HG02943 (cell line): ENCODE results near the gene OPN1MW3.
"Not testable (repeated sequence)": the region's sequence is repeated elsewhere in the genome, so short reads cannot be mapped to it uniquely, and the experiment has no call there.

ENCODE experiments used
- ATAC-seq: cut with Tn5 transposase; IDR thresholded peaks from one replicate; pipeline ENCODE4 v1.9.1; 2021; ENCODE audit warnings: mild to moderate bottlenecking, low read depth, moderate library complexity; ENCODE audit not compliant: unreplicated experiment

The OPN1MW3 gene

DNA sequence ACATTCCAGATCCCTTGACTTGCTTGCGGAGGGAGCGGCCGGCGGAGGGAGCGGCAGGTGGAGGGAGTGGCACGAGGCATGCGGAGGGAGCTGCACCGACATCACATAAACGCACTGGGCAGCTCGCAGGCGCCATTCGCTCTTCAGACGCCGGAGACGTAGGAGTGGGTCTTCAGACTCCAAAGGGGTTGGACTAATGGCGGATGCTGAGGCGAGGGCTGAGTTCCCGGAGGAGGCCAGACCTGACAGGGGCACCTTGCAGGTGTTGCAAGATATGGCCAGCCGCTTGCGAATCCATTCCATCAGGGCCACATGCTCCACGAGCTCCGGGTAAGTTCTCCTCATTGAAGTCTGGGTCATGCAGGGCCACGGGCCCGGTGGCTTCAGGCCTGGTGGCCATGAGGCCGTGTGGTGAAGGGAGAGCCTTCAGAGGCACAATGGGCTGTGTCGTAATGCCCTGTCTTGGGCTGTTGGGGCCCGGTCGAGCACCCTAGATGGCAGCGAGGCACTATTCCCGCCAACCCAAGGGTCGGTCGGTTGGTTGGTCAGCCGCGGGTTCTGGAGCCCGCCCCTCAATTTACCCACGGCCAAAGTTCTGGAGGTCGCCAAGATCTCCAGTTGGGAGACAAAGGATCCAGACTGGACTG lies 38.4 kb downstream of the OPN1MW3 start, which contains the start of gene TKTL1:
TKTL1 (plus strand) TSS at position 132 of the 647 bp plus-strand sequence; CDS start at position 197, 65 bp downstream.
- no peak for ATAC-seq

DNA sequence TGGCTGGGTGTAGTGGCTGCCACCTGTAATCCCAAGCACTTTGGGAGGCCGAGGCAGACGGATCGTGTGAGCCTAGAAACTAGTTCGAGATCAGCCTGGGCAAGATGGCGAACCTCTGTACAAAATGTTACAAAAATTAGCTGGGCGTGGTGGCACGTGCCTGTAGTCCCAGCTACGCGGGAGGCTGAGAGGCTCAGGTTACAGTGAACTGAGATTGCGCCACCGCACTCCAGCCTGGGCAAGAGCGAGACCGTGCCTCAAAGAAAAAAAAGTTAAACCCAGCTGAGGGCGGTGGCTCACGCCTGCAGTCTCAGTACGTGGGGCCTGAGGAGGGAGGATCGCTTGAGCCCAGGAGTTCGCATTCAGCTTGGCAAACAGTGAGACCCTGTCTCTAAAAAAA lies 39.3 kb downstream of the OPN1MW3 start:
- no peak for ATAC-seq

DNA sequence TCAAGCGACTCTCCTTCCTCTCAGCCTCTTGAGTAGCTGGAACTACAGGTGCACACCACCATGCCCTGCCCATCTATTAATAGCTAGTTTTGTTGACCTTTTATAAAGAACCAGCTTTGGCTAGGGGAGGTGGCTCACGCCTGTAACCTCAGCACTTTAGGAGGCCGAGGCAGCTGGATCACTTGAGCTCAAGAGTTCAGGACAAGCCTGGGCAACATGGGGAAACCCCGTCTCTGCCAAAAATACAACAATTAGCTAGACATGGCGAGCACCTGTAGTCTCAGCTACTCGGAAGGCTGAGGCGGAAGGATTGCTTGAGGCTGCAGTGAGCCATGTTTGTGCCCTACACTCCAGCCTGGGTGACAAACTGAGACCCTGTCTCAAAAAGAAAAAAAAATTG lies 40.9 kb downstream of the OPN1MW3 start:
- no peak for ATAC-seq

DNA sequence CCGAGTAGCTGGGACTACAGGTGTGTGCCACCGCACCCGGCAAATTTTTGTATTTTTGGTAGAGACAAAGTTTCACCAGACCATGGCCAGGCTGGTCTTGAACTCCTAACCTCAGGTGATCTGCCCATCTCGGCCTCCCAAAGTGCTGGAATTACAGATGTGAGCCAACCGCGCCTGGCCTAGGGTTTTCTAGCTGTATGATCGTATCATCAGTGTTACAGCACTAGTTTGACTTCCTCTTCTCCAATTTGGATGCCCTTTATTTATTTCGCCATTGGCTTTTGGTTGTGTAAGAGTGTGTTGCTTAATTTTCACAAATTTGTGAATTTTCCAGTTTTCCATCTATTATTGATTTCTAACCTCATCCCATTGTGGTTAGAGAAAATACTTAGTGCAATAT lies 43.4 kb downstream of the OPN1MW3 start:
- ATAC-seq, result no peak

DNA sequence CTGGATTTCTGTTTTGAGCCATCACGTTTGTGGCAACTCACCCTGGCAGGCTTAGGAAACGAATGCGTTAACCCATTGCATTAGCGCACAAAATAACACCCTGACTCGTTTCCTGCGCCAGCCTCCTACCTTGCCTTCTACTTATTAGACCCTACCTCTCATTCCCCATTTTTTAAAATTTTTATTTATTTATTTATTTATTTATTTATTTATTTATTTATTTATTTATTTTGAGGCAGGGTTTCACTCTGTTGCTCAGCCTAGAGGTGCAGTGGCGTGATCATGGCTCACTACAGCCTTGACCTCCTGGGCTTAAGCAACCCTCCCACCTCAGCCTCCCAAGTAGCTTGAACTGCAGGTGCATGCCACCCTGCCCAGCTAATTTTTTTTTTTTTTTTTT lies 45.6 kb downstream of the OPN1MW3 start:
- ATAC-seq, result not testable (repeated sequence)

DNA sequence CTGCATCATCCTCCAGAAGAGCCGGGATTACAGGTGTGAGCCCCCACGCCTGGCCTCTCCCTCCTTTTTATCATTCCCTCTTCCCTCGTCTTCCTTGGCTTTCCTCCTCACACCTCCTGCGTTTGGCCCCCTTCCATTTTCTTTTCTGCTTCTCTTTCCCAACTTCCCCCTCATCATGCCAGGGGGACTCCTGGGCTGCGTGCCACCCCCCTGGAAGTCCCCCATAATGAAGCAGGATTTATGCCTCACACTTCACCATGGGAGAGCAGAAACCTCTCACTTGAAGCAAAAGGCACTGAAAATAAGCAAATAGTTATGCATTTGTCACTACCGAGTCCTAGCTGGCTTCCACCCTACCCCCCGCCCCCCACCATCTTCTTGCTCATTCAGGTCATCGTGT lies 46.1 kb downstream of the OPN1MW3 start:
- ATAC-seq, result no peak

DNA sequence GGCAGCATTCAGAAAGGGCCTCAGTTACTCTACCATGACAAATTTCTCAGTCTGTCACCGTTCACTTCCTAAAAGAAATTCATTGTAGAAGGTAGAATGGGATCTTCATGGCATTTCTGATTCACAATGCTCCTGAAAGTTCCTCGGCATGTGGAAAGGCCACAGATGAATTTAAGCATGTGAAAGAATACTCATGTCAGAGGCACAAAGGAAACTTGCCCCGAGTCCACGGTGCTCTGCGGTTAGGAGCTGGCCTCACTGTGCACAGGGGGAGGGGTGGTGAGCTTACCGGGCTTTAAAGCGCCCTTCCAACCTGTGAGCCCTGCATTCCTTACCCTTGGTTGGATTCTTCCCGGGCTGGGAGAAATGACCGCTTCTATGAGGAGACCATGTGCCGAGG lies 47.5 kb downstream of the OPN1MW3 start:
- ATAC-seq, result no peak

DNA sequence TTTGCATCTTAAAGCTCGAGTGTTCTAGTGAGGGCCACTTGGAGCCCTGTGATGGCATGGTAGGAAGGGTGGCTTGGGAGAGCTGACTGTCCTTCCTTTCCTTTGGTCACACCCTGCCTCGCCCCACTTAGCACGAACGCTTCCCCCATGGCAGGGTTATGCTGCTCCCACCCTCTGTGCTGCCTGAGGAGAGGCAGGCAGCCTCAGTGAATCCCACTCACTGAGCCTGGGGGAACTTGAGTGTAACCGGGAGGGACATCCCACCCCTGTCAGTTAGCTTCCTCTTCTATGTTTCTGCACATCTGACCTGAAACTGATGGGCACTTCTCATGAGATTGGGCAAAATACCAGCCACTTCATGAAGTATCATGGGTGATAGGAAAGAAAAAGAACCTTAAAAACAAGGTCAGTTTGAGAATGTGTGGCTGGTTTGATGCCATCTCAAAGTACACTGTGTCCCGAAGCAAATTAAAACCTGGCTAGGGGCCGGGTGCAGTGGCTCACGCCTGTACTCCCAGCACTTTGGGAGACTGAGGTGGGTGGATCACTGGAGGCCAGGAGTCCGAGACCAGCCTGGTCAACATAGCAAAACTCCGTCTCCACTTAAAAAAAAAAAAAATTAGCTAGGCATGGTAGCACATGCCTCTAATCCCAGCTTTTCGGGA lies 48.3 kb downstream of the OPN1MW3 start:
- ATAC-seq, result no peak

DNA sequence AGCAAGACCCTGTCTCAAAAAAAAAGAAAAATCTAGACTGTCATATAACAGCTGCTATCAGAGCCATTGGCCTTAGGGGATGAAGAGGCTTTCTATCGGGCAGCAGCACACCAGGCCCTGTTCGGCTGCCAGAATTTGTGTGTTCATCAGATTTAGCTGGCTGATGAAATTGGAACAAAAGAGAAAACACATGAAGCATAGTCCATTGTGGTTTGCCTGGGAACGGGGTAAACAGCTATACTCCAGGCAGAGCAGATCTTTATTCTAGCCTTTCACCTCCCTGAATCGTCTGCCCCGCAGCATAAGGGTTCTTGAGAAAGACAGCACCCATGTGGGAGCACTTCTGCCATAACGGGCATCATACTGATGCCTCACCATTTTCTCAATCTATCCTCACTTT lies 49.8 kb downstream of the OPN1MW3 start:
- no peak for ATAC-seq

DNA sequence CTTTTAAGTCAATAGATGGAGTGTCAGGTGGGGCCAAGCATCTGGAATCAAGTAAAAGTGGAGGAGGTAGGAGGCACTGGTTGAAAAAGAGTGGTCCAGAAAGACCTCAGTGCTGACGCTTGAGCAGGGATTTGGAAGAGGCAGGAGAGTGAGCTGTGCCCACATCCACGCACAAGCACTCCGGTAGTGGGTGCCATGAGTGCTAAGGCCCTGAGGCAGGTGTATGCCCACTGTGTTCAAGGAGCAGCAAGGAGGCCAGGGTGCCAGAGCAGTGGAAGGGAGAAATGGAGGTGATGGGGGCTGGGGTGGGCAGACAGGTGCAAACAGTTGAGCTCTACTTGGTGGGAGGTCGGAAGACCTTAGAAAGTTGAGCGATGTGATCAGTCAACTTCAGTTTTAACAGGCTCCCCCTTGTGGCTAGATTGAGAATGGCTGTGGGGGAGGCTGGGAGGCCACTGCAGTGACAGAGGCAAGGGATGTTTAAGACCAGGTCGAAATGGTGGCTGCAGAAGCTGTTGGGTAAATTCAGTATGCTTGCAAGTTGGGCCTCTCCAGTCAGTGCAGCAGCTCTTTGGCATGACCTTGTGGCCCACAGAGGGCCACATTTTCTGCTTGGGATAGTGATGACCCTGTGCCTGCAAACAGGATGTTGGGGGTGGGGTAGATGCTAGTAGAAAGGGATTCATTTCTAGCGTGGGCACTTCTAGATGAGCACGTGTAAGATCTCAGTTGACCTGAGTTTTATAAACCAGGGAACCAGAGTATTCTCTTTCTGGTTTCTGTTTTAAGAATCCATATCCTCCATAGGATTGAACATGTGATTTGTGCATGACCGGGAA lies 50.9 kb downstream of the OPN1MW3 start:
- no peak for ATAC-seq

DNA sequence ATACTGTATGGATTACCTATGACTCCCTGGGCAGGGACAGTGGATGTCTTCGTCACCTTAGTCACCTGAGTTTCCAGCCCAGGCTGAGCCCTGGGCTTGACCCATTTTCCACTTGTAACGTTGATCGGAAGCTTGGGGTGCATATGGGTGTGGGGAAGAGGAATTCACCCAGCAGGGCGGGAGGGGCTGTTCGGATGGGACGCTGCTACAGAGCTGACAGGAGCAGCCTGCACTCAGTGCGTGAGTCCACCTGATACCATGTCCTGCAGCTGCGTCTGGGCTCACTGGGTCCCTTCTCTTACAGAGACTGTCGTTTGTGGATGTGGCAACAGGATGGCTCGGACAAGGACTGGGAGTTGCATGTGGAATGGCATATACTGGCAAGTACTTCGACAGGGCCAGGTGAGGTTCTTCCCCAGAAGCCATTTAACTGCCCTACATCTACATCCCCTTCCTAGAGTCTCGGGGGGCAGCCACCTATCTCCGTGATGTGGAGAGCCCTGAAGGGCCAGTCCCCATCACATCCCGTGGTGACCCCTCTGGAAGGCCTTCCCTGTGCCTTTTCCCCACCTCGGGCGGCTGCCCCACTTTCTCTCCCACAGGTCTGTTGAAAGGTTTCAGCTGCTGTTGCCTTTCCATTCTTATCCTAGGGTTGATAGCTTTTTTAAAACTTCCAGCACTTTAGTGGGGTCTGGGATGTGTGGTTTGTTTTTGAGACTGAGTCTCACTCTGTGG lies 51.8 kb downstream of the OPN1MW3 start:
- ATAC-seq, result no peak

DNA sequence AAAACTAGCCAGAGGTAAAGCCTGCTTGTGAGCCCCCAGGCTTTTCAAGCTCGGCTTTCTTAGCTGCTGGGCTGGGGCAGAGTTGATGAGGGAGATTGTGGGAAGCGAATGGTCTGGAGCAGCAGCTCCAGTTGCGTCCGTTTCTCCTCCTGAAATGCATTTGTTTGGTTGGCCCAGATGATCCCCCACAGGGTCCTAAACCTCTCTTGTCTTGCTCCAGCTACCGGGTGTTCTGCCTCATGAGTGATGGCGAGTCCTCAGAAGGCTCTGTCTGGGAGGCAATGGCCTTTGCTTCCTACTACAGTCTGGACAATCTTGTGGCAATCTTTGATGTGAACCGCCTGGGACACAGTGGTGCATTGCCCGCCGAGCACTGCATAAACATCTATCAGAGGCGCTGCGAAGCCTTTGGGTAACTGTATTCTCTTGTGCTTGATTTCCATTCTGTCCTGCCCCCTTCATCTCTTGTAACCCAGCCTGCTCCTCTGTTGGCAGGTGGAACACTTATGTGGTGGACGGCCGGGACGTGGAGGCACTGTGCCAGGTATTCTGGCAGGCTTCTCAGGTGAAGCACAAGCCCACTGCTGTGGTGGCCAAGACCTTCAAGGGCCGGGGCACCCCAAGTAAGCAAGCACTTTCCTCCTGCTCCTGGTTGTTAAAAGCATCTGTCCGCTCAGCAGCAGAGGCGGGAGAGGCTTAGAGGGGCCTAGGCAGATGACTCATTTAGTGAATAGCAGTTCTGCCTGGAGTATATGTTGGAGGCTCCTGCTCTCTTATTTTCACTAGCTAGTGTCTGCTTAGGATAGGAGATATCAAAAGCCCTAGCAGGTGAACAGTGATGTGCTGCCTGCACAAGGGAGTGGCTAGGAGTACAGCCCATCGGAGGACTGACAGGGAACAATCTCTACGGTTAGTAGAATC lies 53.5 kb downstream of the OPN1MW3 start:
- no peak for ATAC-seq

DNA sequence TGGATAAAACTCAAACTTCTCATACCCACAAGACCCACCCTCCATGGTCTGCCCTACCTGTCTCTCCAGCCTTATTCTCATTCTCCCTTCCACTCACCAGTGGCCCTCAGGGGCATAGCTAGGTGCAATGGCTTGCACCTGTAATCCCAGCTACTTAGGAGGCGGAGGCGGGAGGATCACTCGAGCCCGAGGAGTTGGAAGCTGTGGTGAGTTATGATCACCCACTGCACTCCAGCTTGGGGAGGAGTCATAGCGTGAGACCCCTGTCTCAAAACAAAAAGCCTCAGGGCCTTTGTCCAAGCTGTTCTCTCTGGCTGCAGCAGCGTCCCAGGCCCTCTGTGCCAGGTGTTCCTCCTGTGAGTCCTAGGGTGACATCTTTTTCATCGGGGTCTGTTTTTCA lies 54.7 kb downstream of the OPN1MW3 start:
- no peak for ATAC-seq

DNA sequence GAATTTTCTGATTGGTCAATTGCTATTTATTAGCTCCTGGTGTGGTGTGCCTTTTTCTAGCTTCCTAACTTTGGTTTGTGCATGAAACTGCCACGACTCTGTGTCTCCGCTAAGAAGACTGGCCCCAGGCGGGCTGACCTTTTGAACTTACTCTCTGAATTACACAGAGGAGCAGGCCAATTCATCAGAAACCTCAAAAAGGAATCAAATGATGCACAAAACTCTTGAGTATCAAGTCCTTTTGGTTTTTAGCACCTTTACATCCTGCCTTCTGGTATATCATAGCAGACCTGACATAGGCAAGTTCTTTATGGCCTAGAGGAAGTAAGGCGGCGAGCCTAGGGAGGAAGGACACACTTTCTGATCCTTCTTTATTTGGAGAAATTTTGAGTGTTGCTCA lies 55.8 kb downstream of the OPN1MW3 start:
- ATAC-seq, result no peak

DNA sequence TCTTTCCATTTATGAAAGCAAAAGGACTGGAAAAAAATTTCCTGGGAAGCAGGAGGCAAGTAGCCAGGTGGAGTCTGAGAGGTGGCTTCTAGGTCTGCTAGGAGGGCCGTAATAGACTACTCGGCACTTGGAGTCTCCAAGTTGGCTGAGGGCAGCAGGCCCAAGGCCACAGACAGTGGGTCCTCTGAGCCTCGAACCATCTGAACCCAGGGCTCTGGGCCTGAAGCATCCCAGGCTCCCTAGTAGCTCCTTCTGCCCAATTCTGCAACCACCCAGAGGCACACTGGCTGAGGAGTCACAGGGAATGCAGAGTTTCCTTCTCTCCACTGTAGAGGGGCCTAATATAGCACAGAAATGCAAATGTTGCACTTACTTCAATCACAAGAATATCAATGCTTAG lies 58.0 kb downstream of the OPN1MW3 start:
- no peak for ATAC-seq

DNA sequence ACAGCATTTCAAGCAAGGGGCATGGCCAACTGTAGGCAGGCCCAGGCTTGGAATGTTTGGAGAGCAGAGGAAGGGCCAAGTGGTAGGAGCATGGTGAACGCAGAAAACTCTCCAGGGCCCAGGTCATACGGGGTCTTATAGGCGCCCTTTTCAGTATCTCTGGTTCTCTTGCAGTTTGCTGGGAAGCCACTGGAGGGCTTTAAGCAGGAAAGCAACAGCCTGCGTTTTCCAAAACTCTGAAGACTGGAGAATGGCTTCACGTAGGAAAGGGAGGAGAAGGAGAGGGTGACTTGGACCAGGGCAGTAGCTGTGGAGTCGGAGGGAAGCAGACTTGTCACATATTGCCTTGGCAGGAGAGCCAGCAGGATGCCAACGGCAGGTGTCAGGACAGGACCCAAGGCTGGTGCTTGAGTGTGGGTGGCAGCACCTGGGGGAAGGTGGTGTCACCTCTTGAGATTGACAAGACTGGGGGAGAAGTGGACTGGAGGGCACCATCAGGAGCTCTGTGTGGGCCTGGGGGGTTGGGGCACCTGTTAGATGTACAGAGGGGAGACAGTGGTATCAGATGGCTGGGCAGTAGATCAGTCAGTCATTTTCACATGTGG lies 60.1 kb downstream of the OPN1MW3 start:
- ATAC-seq, result no peak

DNA sequence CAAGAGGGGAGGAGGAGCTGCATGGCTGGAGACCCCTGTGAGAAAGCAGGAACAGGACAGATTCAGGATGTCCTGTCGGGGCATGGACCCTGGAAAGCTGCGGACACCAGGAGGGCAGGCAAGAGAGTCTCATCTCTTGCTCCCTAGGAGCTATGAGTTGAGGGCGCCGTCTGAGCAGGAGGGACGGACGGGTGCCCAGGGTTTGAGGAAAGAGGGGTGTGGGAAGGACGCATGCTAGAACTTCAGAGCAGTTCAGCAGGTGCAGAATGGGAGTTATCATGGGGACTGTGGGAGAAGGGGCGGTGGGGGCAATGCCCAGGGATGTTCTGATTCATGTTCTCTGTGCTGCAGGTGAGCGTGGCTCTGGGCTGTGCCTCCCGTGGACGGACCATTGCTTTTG lies 63.0 kb downstream of the OPN1MW3 start:
- no peak for ATAC-seq
